ENCODE data around the gene CNKSR3.

DNA sequence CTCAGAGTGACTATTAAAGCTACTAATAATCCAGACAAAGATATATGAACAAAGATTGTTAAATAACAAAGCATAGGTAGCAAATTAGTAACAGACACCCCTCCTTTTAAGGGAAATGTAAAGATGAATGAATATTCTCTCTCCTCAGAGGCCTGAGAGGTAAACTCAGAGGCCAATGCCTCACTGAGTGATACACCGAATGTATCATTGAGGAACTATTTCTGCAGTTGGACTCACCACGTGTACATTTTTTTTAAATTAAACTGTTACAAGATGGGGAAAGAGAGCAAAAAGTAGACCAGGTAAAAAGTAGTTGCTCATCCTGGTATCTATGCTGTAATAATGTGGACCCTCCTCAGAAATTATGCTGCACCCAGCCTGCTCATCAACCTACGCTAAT is 81.6 kb downstream of the CNKSR3 start:
- TF ChIP-seq POLR2AphosphoS5 (IDR thresholded peaks at IDR 0.05; ENCODE audit: low read depth, low read length), result no peak
- TF ChIP-seq TAF1 (IDR thresholded peaks at IDR 0.05; ENCODE audit: borderline replicate concordance, insufficient read depth, low read length), result no peak
- no peak for TF ChIP-seq SIN3A (IDR thresholded peaks at IDR 0.05; ENCODE audit: borderline replicate concordance, insufficient read depth, low read length)

Measured in PFSK-1 (cell line).